HuH-7 (cell line): ENCODE measurements around the gene FRAS1.
A peak's percentile ranks its signal among the peaks of the same experiment; 100 is the strongest.
"Not testable (repeated sequence)": the region's sequence is repeated elsewhere in the genome, so short reads cannot be mapped to it uniquely, and the experiment has no call there.

ENCODE experiments used
- DNase-seq: peaks from one replicate; pipeline ENCODE4 v3.0.0; 2011; ENCODE audit warnings: low spot score

FRAS1 gene

GRCh38 chr4:78512357-78512920 is 455.3 kb downstream of the FRAS1 start:
- DNase-seq = no peak

- DNase-seq = peak; percentile 9
Observed at GRCh38 chr4:78513411-78513975, 456.4 kb downstream of the FRAS1 start.

GRCh38 chr4:78517050-78517652 is 460.0 kb downstream of the FRAS1 start:
- DNase-seq = peak; percentile 6

- DNase-seq = no peak
Observed at GRCh38 chr4:78518561-78518960, 461.4 kb downstream of the FRAS1 start.

- DNase-seq = no peak
Observed at GRCh38 chr4:78519962-78520361, 462.8 kb downstream of the FRAS1 start.

GRCh38 chr4:78520808-78521226 is 463.7 kb downstream of the FRAS1 start:
- DNase-seq = no peak

- DNase-seq = no peak
Observed at GRCh38 chr4:78524009-78524408, 466.9 kb downstream of the FRAS1 start.

GRCh38 chr4:78525559-78525958 is 468.4 kb downstream of the FRAS1 start:
- DNase-seq = no peak

GRCh38 chr4:78527103-78527502 is 470.0 kb downstream of the FRAS1 start:
- no peak for DNase-seq

- no peak for DNase-seq
Observed at GRCh38 chr4:78527555-78527954, 470.4 kb downstream of the FRAS1 start.

- no peak for DNase-seq
Observed at GRCh38 chr4:78528327-78528726, 471.2 kb downstream of the FRAS1 start.

GRCh38 chr4:78529569-78530209 is 472.6 kb downstream of the FRAS1 start:
- DNase-seq = no peak

GRCh38 chr4:78532046-78532445 is 474.9 kb downstream of the FRAS1 start:
- no peak for DNase-seq

GRCh38 chr4:78533854-78534253 is 476.7 kb downstream of the FRAS1 start:
- DNase-seq = no peak

- no peak for DNase-seq
Observed at GRCh38 chr4:78534286-78534955, 477.3 kb downstream of the FRAS1 start.

- DNase-seq = no peak
Observed at GRCh38 chr4:78542373-78542772, 485.2 kb downstream of the FRAS1 start.

GRCh38 chr4:78543424-78544125 is 486.5 kb downstream of the FRAS1 start:
- DNase-seq = no peak

- DNase-seq = no peak
Observed at GRCh38 chr4:78544678-78545077, 487.6 kb downstream of the FRAS1 start.

GRCh38 chr4:78545275-78546246 is 488.4 kb downstream of the FRAS1 start:
- no peak for DNase-seq

GRCh38 chr4:78547899-78548298 is 490.8 kb downstream of the FRAS1 start:
- not testable (repeated sequence) for DNase-seq

- not testable (repeated sequence) for DNase-seq
Observed at GRCh38 chr4:78548889-78549288, 491.8 kb downstream of the FRAS1 start.
